Ectodermal cell (in vitro differentiated cells): Measurements from ENCODE around the gene ADAMTSL2.
"Not testable (repeated sequence)": the region's sequence is repeated elsewhere in the genome, so short reads cannot be mapped to it uniquely, and the experiment has no call there.

Source experiments
- H3K27ac ChIP-seq: 2 replicates; pipeline ENCODE4 v1.7.0; 2013; ENCODE audit warnings: mild to moderate bottlenecking, low read depth, low read length; ENCODE audit not compliant: insufficient read depth, poor library complexity, severe bottlenecking
- H3K27me3 ChIP-seq: 2 replicates; pipeline ENCODE4 v1.7.0; 2013; ENCODE audit warnings: mild to moderate bottlenecking, low read length; ENCODE audit not compliant: insufficient read depth, control insufficient read depth, poor library complexity, severe bottlenecking
- H3K36me3 ChIP-seq: one replicate; pipeline ENCODE4 v1.7.0; 2013; ENCODE audit warnings: low read length; ENCODE audit not compliant: control insufficient read depth, insufficient read depth
- H3K4me1 ChIP-seq: one replicate; pipeline ENCODE4 v1.7.0; 2013; ENCODE audit warnings: low read length; ENCODE audit not compliant: control insufficient read depth, insufficient read depth
- H3K4me3 ChIP-seq: 2 replicates; pipeline ENCODE4 v1.7.0; 2013; ENCODE audit warnings: low read depth, low read length, control low read depth; ENCODE audit not compliant: insufficient read depth
- H3K9me3 ChIP-seq: 2 replicates; pipeline ENCODE4 v1.7.0; 2013; ENCODE audit warnings: mild to moderate bottlenecking, low read length, moderate library complexity; ENCODE audit not compliant: control insufficient read depth
- WGBS, 2 experiments: methylation state at CpG; one replicate each; pipeline ENCODE4 v1.1.7; 2013; ENCODE audit warnings: missing lambda C conversion rate in 2 of 2; 5-methylcytosine and 5-hydroxymethylcytosine counted together

ADAMTSL2 gene

GRCh38 chr9:133557581-133557980, 23.1 kb downstream of the ADAMTSL2 start:
- Histone ChIP-seq H3K27me3 (no peaks in the 10 kb centered on the region), H3K4me3 (no peak overlapping the region), H3K36me3 (no peaks in the 10 kb centered on the region), H3K4me1 (peaks cover 53% of the 10 kb centered on the region), H3K27ac (no peak overlapping the region), H3K9me3 (no peaks in the 10 kb centered on the region)
- WGBS, 2 experiments, result 85 to 89% methylated on average over 9 of the region's 9 CpGs

GRCh38 chr9:133558191-133559126, 24.0 kb downstream of the ADAMTSL2 start:
- 40 to 43% methylated on average over 31 of the region's 31 CpGs for WGBS, 2 experiments
- Histone ChIP-seq H3K27me3 (no peaks in the 10 kb centered on the region), H3K9me3 (no peaks in the 10 kb centered on the region), H3K4me3 (no peak overlapping the region), H3K36me3 (no peaks in the 10 kb centered on the region), H3K27ac (peak overlapping the region; percentile 77), H3K4me1 (peaks cover 53% of the 10 kb centered on the region)

GRCh38 chr9:133560311-133560710, 25.8 kb downstream of the ADAMTSL2 start:
- H3K9me3 ChIP-seq, result no peaks in the 10 kb centered on the region
- 94 to 97% methylated on average over 15 of the region's 15 CpGs for WGBS, 2 experiments
- peaks cover 43% of the 10 kb centered on the region for H3K4me1 ChIP-seq
- no peaks in the 10 kb centered on the region for H3K27me3 ChIP-seq
- H3K4me3 ChIP-seq, result no peak overlapping the region
- H3K36me3 ChIP-seq, result no peaks in the 10 kb centered on the region
- no peak overlapping the region for H3K27ac ChIP-seq

GRCh38 chr9:133560944-133561343, 26.4 kb downstream of the ADAMTSL2 start:
- no peak overlapping the region for H3K4me3 ChIP-seq
- H3K27me3 ChIP-seq, result no peaks in the 10 kb centered on the region
- 94 to 96% methylated on average over 22 of the region's 22 CpGs for WGBS, 2 experiments
- no peaks in the 10 kb centered on the region for H3K36me3 ChIP-seq
- peaks cover 43% of the 10 kb centered on the region for H3K4me1 ChIP-seq
- H3K9me3 ChIP-seq, result no peaks in the 10 kb centered on the region
- H3K27ac ChIP-seq, result no peak overlapping the region

- H3K4me1 ChIP-seq, result peaks cover 35% of the 10 kb centered on the region
- 89% methylated on average over 32 of the region's 32 CpGs for WGBS, 2 experiments
- H3K4me3 ChIP-seq, result no peak overlapping the region
- H3K27me3 ChIP-seq, result no peaks in the 10 kb centered on the region
- H3K9me3 ChIP-seq, result no peaks in the 10 kb centered on the region
- H3K27ac ChIP-seq, result no peak overlapping the region
- no peaks in the 10 kb centered on the region for H3K36me3 ChIP-seq
Measured at GRCh38 chr9:133561976-133562554, 27.6 kb downstream of the ADAMTSL2 start.

- Histone ChIP-seq H3K27ac (no peak overlapping the region), H3K4me3 (no peak overlapping the region), H3K27me3 (no peaks in the 10 kb centered on the region), H3K4me1 (peaks cover 28% of the 10 kb centered on the region), H3K9me3 (no peaks in the 10 kb centered on the region), H3K36me3 (no peaks in the 10 kb centered on the region)
- WGBS, 2 experiments, result 93 to 94% methylated on average over 53 to 54 of the region's 54 CpGs
Measured at GRCh38 chr9:133562611-133563290, 28.2 kb downstream of the ADAMTSL2 start.

- no peaks in the 10 kb centered on the region for H3K36me3 ChIP-seq
- WGBS, 2 experiments, result 57 to 64% methylated on average over 14 of the region's 14 CpGs
- no peak overlapping the region for H3K27ac ChIP-seq
Measured at GRCh38 chr9:133563291-133563796, 28.8 kb downstream of the ADAMTSL2 start.

GRCh38 chr9:133563814-133564213, 29.3 kb downstream of the ADAMTSL2 start:
- H3K36me3 ChIP-seq, H3K4me3 ChIP-seq, H3K9me3 ChIP-seq, H3K27ac ChIP-seq, H3K27me3 ChIP-seq: not testable (repeated sequence)
- peaks cover 17% of the 10 kb centered on the region for H3K4me1 ChIP-seq

More at GRCh38 chr9:133563291-133563796, 28.8 kb downstream of the ADAMTSL2 start:
- Histone ChIP-seq H3K4me3 (no peak overlapping the region), H3K27me3 (no peaks in the 10 kb centered on the region), H3K4me1 (peaks cover 22% of the 10 kb centered on the region), H3K9me3 (no peaks in the 10 kb centered on the region)

- no peak overlapping the region for H3K4me3 ChIP-seq
Measured at GRCh38 chr9:133564451-133565116, 30.1 kb downstream of the ADAMTSL2 start.

More at GRCh38 chr9:133564451-133565116, 30.1 kb downstream of the ADAMTSL2 start:
- 81 to 83% methylated on average over 11 of the region's 11 CpGs for WGBS, 2 experiments
- no peaks in the 10 kb centered on the region for H3K36me3 ChIP-seq
- no peaks in the 10 kb centered on the region for H3K27me3 ChIP-seq
- H3K4me1 ChIP-seq, result peaks cover 17% of the 10 kb centered on the region
- no peak overlapping the region for H3K27ac ChIP-seq
- H3K9me3 ChIP-seq, result no peaks in the 10 kb centered on the region
